IPS DF 6.9 (cell line): ENCODE results near the gene KDM1A.

Experiments used
- DNase-seq: peaks from one replicate; pipeline ENCODE4 v3.0.0-alpha.2; 2013; ENCODE audit warnings: low read depth, low spot score
- H3K27ac ChIP-seq: one replicate; pipeline ENCODE4 v1.5.1; 2013; ENCODE audit warnings: low read length, control low read depth
- H3K27me3 ChIP-seq: 2 replicates; pipeline ENCODE4 v1.6.1; 2013; ENCODE audit warnings: mild to moderate bottlenecking, low read length; ENCODE audit not compliant: control insufficient read depth, insufficient read depth
- H3K36me3 ChIP-seq: 2 replicates; pipeline ENCODE4 v1.6.1; 2013; ENCODE audit warnings: low read length; ENCODE audit not compliant: control insufficient read depth, insufficient read depth
- H3K4me1 ChIP-seq: 2 replicates; pipeline ENCODE4 v1.6.1; 2013; ENCODE audit warnings: low read length; ENCODE audit not compliant: control insufficient read depth, insufficient read depth
- H3K4me3 ChIP-seq: 2 replicates; pipeline ENCODE4 v1.5.1; 2013; ENCODE audit warnings: mild to moderate bottlenecking, low read length
- H3K9me3 ChIP-seq: 2 replicates; pipeline ENCODE4 v1.6.1; 2013; ENCODE audit warnings: low read length, inconsistent platforms; ENCODE audit not compliant: control insufficient read depth, insufficient read depth
- WGBS: extraction: QIAGEN DNeasy Blood & Tissue Kit; methylation state at CpG from one replicate; pipeline ENCODE4 v1.1.7; 2013; ENCODE audit warnings: mixed read lengths, missing lambda C conversion rate; ENCODE audit not compliant: insufficient read length, insufficient coverage; 5-methylcytosine and 5-hydroxymethylcytosine counted together

KDM1A gene

DNA sequence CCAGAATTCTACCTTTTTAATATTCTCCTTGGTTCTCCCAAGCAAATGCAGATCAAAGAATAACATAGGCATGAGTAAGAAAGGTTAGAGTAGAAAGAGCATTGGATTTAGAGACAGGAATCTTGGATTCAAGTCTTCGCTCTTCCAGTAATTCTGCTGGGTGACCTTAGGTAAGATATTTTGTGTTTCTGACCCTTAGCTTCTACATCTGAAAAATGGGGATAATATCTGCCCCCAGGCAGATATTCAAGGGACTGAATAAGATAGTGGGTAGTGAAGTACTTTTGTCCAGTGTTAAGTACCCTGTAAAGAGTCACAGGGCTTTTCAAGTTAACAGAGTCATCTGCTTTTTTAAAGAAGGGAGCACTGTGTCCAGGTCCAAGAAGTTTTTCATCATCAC, 70.8 kb downstream of the KDM1A start:
- DNase-seq = no peak
- peaks cover 31% of the 10 kb centered on the region for H3K36me3 ChIP-seq
- H3K27me3 ChIP-seq = no peaks in the 10 kb centered on the region
- no peak overlapping the region for H3K4me3 ChIP-seq
- no peaks in the 10 kb centered on the region for H3K4me1 ChIP-seq
- no peaks in the 10 kb centered on the region for H3K9me3 ChIP-seq
- no CpG with 5 or more reads among the region's 1 CpG for WGBS
- H3K27ac ChIP-seq = no peak overlapping the region

DNA sequence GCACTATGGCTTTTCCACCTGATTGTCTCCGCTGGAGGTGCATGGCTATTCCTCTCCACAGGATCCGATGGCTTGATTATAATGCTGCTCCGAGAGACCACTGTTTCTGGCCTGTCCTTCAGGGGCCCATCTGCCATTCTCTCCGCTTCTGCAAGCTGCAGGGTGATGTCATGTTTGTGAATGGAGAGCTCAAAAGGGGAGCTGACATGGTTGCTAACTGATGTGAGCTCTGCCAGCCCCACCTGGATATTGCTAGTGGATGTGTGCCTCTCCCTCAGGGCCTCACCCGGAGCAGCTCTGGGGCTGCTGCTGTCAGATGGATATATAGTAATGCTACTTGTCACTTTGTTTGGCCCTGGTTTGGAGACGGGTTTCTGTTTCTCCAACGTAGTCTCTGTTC, 72.3 kb downstream of the KDM1A start:
- no CpG with 5 or more reads among the region's 7 CpGs for WGBS
- H3K4me1 ChIP-seq = no peaks in the 10 kb centered on the region
- H3K27ac ChIP-seq = no peak overlapping the region
- H3K9me3 ChIP-seq = no peaks in the 10 kb centered on the region
- H3K27me3 ChIP-seq = no peaks in the 10 kb centered on the region
- H3K4me3 ChIP-seq = no peak overlapping the region
- H3K36me3 ChIP-seq = peaks cover 31% of the 10 kb centered on the region
- DNase-seq = no peak

- no peak for DNase-seq
- Histone ChIP-seq H3K4me3 (no peak overlapping the region), H3K9me3 (no peaks in the 10 kb centered on the region), H3K27me3 (no peaks in the 10 kb centered on the region), H3K4me1 (no peaks in the 10 kb centered on the region), H3K36me3 (peaks cover 31% of the 10 kb centered on the region), H3K27ac (no peak overlapping the region)
- no CpG with 5 or more reads among the region's 12 CpGs for WGBS
Measured at GRCh38 chr1:23092447-23092846, 73.2 kb downstream of the KDM1A start.

- Histone ChIP-seq H3K27ac (no peak overlapping the region), H3K36me3 (peaks cover 10% of the 10 kb centered on the region), H3K4me3 (no peak overlapping the region), H3K4me1 (peaks cover 3% of the 10 kb centered on the region; the same call in 1 of the 2 replicates), H3K27me3 (no peaks in the 10 kb centered on the region), H3K9me3 (no peaks in the 10 kb centered on the region)
- DNase-seq = no peak
- no CpG with 5 or more reads among the region's 6 CpGs for WGBS
Measured at GRCh38 chr1:23097316-23097715, 78.0 kb downstream of the KDM1A start.

- peak; percentile 66 for DNase-seq
- H3K27me3 ChIP-seq = no peaks in the 10 kb centered on the region
- no peaks in the 10 kb centered on the region for H3K9me3 ChIP-seq
- peaks cover 3% of the 10 kb centered on the region; the same call in 1 of the 2 replicates for H3K4me1 ChIP-seq
- H3K36me3 ChIP-seq = peaks cover 7% of the 10 kb centered on the region
- H3K4me3 ChIP-seq = no peak overlapping the region
- no CpG with 5 or more reads among the region's 12 CpGs for WGBS
- no peak overlapping the region for H3K27ac ChIP-seq
Measured at GRCh38 chr1:23098463-23099170, 79.3 kb downstream of the KDM1A start.

GRCh38 chr1:23099171-23099536, 79.9 kb downstream of the KDM1A start:
- no CpG with 5 or more reads among the region's 1 CpG for WGBS
- H3K27ac ChIP-seq = no peak overlapping the region

DNA sequence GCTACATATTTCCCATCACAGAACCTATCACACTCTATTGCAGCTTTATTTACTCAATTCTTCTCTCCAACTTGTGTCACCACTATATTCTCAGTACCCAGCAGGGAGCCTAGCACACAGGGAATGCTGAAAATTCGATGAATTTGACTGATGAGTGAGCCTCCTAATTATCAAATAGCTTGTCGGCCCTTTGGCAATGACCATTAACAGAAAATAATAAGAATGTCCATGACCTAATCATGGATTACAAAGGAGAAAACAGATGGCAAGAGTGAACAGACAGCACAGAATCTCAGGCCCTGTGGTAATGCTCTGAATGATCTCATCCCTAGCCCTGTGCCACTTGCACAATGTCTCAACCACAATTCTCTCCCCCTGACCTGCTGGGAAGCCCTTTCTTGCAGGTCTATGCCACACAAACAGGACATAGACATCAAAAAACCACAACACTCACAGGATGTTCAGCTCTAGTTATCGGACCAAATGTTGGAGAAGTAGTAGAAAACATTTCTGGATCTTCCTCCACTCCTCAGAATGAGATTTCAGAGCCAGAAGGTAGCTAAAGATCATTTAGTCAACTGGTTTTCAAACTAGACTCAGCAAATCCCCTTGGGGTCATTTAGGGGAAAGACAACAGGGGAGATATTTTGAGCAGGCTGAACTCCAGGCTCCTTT, 80.9 kb downstream of the KDM1A start:
- no peak for DNase-seq

More at GRCh38 chr1:23099171-23099536, 79.9 kb downstream of the KDM1A start:
- Histone ChIP-seq H3K36me3 (0 out of 2 replicates have a peak, but pooled peaks cover 2% of the 10 kb centered on the region), H3K4me1 (peaks cover 3% of the 10 kb centered on the region; the same call in 1 of the 2 replicates), H3K9me3 (no peaks in the 10 kb centered on the region), H3K27me3 (no peaks in the 10 kb centered on the region), H3K4me3 (no peak overlapping the region)
- no peak for DNase-seq

DNA sequence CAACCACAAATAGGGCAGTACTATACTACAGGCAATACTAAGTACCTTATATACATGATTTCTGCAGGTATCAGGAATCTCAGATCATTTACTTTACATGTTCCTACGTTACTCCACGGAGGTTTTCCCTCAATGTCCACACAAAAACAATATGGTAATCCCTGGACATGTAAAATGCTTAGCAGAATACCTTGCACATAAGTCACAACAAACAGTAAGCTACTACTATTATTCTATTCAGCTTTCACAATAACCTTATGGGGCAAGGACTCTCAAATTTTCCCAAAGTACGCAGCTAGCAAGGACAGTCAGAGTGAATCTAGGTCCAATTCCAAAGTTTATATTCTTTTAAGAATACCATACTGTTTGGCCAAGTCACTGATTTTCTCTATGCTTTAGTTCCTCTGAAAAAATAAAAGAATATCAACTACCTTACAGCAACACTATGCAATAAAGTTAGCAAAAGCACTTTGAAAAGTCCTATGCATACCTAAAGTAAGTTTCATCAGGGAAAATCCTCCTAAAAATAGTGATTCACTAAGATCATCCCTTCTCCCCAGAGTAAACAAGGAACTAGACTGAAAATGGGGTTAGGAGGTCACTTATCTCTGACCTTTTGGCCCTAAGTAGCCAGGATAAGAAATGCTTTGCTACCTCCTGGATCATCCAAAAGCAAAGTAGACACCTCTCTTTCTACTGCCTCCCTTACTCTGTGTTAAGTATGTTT, 82.0 kb downstream of the KDM1A start:
- Histone ChIP-seq H3K27ac (no peak overlapping the region), H3K9me3 (no peaks in the 10 kb centered on the region), H3K36me3 (peaks cover 2% of the 10 kb centered on the region; the same call in 1 of the 2 replicates), H3K4me1 (peaks cover 3% of the 10 kb centered on the region; the same call in 1 of the 2 replicates), H3K27me3 (no peaks in the 10 kb centered on the region), H3K4me3 (no peak overlapping the region)
- no peak for DNase-seq
- WGBS = no CpG with 5 or more reads among the region's 3 CpGs

More for the DNA sequence above, 80.9 kb downstream of the KDM1A start:
- Histone ChIP-seq H3K27me3 (no peaks in the 10 kb centered on the region), H3K27ac (no peak overlapping the region), H3K9me3 (no peaks in the 10 kb centered on the region), H3K4me3 (no peak overlapping the region), H3K4me1 (peaks cover 3% of the 10 kb centered on the region; the same call in 1 of the 2 replicates), H3K36me3 (no peaks in the 10 kb centered on the region)
- WGBS = no CpG with 5 or more reads among the region's 3 CpGs

GRCh38 chr1:23101887-23102286, 82.6 kb downstream of the KDM1A start:
- peaks cover 3% of the 10 kb centered on the region; the same call in 1 of the 2 replicates for H3K4me1 ChIP-seq
- no peak overlapping the region for H3K4me3 ChIP-seq
- no peaks in the 10 kb centered on the region for H3K27me3 ChIP-seq
- no peaks in the 10 kb centered on the region for H3K9me3 ChIP-seq
- DNase-seq = no peak
- H3K36me3 ChIP-seq = peaks cover 2% of the 10 kb centered on the region; the same call in 1 of the 2 replicates
- WGBS = no CpG with 5 or more reads among the region's 2 CpGs
- H3K27ac ChIP-seq = no peak overlapping the region

- no peak for DNase-seq
- Histone ChIP-seq H3K4me1 (peaks cover 3% of the 10 kb centered on the region; the same call in 1 of the 2 replicates), H3K9me3 (no peaks in the 10 kb centered on the region), H3K36me3 (peaks cover 2% of the 10 kb centered on the region; the same call in 1 of the 2 replicates), H3K27ac (no peak overlapping the region), H3K4me3 (no peak overlapping the region), H3K27me3 (no peaks in the 10 kb centered on the region)
- WGBS = no CpG with 5 or more reads among the region's 1 CpG
Measured at GRCh38 chr1:23102289-23102688, 83.0 kb downstream of the KDM1A start.
